Panc1 (cell line): ENCODE data around the gene BTBD2. TPM values are rescaled to one million over a fixed set of nuclear protein-coding genes. Genes with fewer than 3 reads are reported as not detected.

Source experiments
- ATAC-seq: fragments of 200-7000 bp; cut with Tn5 transposase; 2 replicates; pipeline ENCODE4 v1.9.1; 2020; ENCODE audit warnings: mild to moderate bottlenecking, moderate library complexity
- BruUV-seq: library from RNA; stranded (reverse); fragments of 400-500 nt; replicated peaks from 2 replicates; lab custom pipeline; 2021; lab: Mats Ljungman, UMichigan
- CTCF ChIA-PET: fragments of 300-600 bp; sonication (Branson Sonifier 250); formaldehyde crosslinking; loops from one replicate; lab custom pipeline; 2022; ENCODE audit warnings: antibody characterized with exemption; lab: Charles Lee
- POLR2A ChIA-PET: fragments of 300-600 bp; sonication (Branson Sonifier 250); formaldehyde crosslinking; loops from one replicate; lab custom pipeline; 2022; ENCODE audit warnings: antibody characterized with exemption; lab: Charles Lee
- DNase-seq: peaks from one replicate; pipeline ENCODE4 v3.0.0-alpha.2; 2010; ENCODE audit warnings: low read depth, low spot score
- H3K27ac ChIP-seq: 2 replicates; pipeline ENCODE4 v1.5.1; 2011; ENCODE audit warnings: mild to moderate bottlenecking, low read length, inconsistent platforms
- H3K27me3 ChIP-seq: fragments of 200-500 bp; sonication (Bioruptor generic); 2 replicates; pipeline ENCODE4 v1.6.0; 2014; ENCODE audit warnings: low read length, inconsistent platforms; ENCODE audit not compliant: control insufficient read depth, insufficient read depth
- H3K36me3 ChIP-seq: fragments of 200-500 bp; sonication (Bioruptor generic); 2 replicates; pipeline ENCODE4 v1.5.1; 2014; ENCODE audit warnings: inconsistent platforms, mild to moderate bottlenecking, low read length, moderate library complexity; ENCODE audit not compliant: control insufficient read depth, insufficient read depth
- H3K4me1 ChIP-seq: 2 replicates; pipeline ENCODE4 v1.5.1; 2011; ENCODE audit warnings: inconsistent platforms, mild to moderate bottlenecking, low read length, moderate library complexity; ENCODE audit not compliant: control insufficient read depth, insufficient read depth
- H3K4me3 ChIP-seq, 2 experiments: 2 replicates each; pipeline ENCODE4 v1.5.1; 2011 to 2012; ENCODE audit warnings: low read depth in 2 of 2, low read length in 2 of 2, mild to moderate bottlenecking in 2 of 2, inconsistent platforms in 1 of 2, moderate library complexity in 1 of 2
- H3K9me3 ChIP-seq: fragments of 200-500 bp; sonication (Bioruptor generic); 2 replicates; pipeline ENCODE4 v1.5.1; 2014; ENCODE audit warnings: low read depth, mild to moderate bottlenecking, inconsistent platforms, low read length, moderate library complexity; ENCODE audit not compliant: control insufficient read depth, insufficient read depth
- CTCF ChIP-seq: fragments of 450-650 bp; IDR thresholded peaks from 2 replicates; pipeline ENCODE4 v1.5.1; 2017; ENCODE audit warnings: mild to moderate bottlenecking
- POLR2AphosphoS5 ChIP-seq: IDR thresholded peaks from 2 replicates; pipeline ENCODE4 v1.6.1; 2012; ENCODE audit warnings: mild to moderate bottlenecking, low read depth, low read length, moderate library complexity
- REST ChIP-seq, 2 experiments: IDR thresholded peaks; 2 replicates each; pipeline ENCODE4 v1.6.1; 2011 to 2012; ENCODE audit warnings: low read depth in 2 of 2, control low read depth in 1 of 2, low read length in 1 of 2, mild to moderate bottlenecking in 1 of 2, moderate library complexity in 1 of 2; ENCODE audit not compliant: insufficient read depth in 1 of 2
- SIN3A ChIP-seq: IDR thresholded peaks from 2 replicates; pipeline ENCODE4 v1.6.1; 2012; ENCODE audit warnings: low read depth, mild to moderate bottlenecking, low read length, moderate library complexity, borderline replicate concordance; ENCODE audit not compliant: insufficient read depth
- TCF7L2 ChIP-seq: IDR thresholded peaks from 2 replicates; pipeline ENCODE4 v1.6.1; 2011; ENCODE audit warnings: mild to moderate bottlenecking, low read depth, low read length, inconsistent platforms
- in situ Hi-C: cut with HindIII; loops from 2 replicates; pipeline ENCODE4 v1.10.0; 2016; ENCODE audit warnings: low sequenced_read_pairs, low pct_unique_long_range_greater_than_20kb
- intact Hi-C: fragments of 100-400 bp; cut with micrococcal nuclease; formaldehyde crosslinking; loops from one replicate; pipeline ENCODE4 v1.10.0; 2022; ENCODE audit not compliant: unreplicated experiment
- total RNA-seq: library from RNA; stranded (reverse); gene quantifications from one replicate; pipeline ENCODE4 v1.2.1, GENCODE V29; 2021; ENCODE audit not compliant: unreplicated experiment

BTBD2 gene
- total RNA-seq, 1 experiment from 2014 or later = 59.6 TPM

- ChIA-PET CTCF (no interaction called here), POLR2A (no interaction called here)
- no peak overlapping the region for H3K4me3 ChIP-seq
- ATAC-seq (no peak), DNase-seq (no peak)
- TF ChIP-seq REST (IDR thresholded peaks at IDR 0.05; ENCODE audit: insufficient read depth in 1 of 2, low read depth in 2 of 2, low read length in 1 of 2) (no peak), POLR2AphosphoS5 (peak; percentile 26; the same call in 1 of the 2 replicates), CTCF (no peak)
- in situ Hi-C loops (no loop called here), intact Hi-C loops (no loop called here)
- no peak overlapping the region for H3K27ac ChIP-seq
- no peaks in the 10 kb centered on the region for H3K27me3 ChIP-seq
- H3K4me1 ChIP-seq = peaks cover 22% of the 10 kb centered on the region
- no TSS peak for BruUV-seq
- H3K9me3 ChIP-seq = no peaks in the 10 kb centered on the region
- no peaks in the 10 kb centered on the region; the same call in 1 of the 2 replicates for H3K36me3 ChIP-seq
Measured at GRCh38 chr19:2036424-2036823, 20.9 kb upstream of the BTBD2 start.

- Histone ChIP-seq H3K27me3 (no peaks in the 10 kb centered on the region), H3K27ac (no peak overlapping the region), H3K4me3 (no peak overlapping the region), H3K36me3 (no peaks in the 10 kb centered on the region), H3K4me1 (peaks cover 15% of the 10 kb centered on the region), H3K9me3 (no peaks in the 10 kb centered on the region)
- intact Hi-C loops (no loop called here), in situ Hi-C loops (no loop called here)
- BruUV-seq = no TSS peak
- no peak for TF ChIP-seq TCF7L2
- no peak for TF ChIP-seq REST (IDR thresholded peaks at IDR 0.05; ENCODE audit: insufficient read depth in 1 of 2, low read depth in 2 of 2, low read length in 1 of 2)
- TF ChIP-seq POLR2AphosphoS5 = no peak
- TF ChIP-seq SIN3A = no peak
- TF ChIP-seq CTCF = no peak
- ChIA-PET CTCF (no interaction called here), POLR2A (interaction anchor here (0.6 kb wide), 1 partner anchor 273 kb away, joined by 5 read pairs; the partner anchor contains the start of gene LINGO3)
- ATAC-seq = no peak
- DNase-seq = no peak
Measured at GRCh38 chr19:2035590-2035991, 20.1 kb upstream of the BTBD2 start.
